OCI-LY1 (cell line): ENCODE results near the gene AMPH.

Source experiments
- H2AFZ ChIP-seq: fragments of 200-600 bp; sonication (generic), shearing (Covaris generic); 2 replicates; pipeline ENCODE4 v1.6.0; 2014; ENCODE audit warnings: antibody characterized with exemption, mild to moderate bottlenecking, low read length
- H3F3A ChIP-seq: fragments of 200-600 bp; sonication (generic), shearing (Covaris generic); 2 replicates; pipeline ENCODE4 v1.6.0; 2014; ENCODE audit warnings: mild to moderate bottlenecking, antibody characterized with exemption, low read length, moderate library complexity; ENCODE audit not compliant: insufficient read depth
- H3K27ac ChIP-seq: fragments of 200-600 bp; sonication (generic); 2 replicates; pipeline ENCODE4 v1.5.1; 2014; ENCODE audit warnings: low read length, mixed run types, mild to moderate bottlenecking, low read depth; ENCODE audit not compliant: poor library complexity, severe bottlenecking
- H3K27me3 ChIP-seq: fragments of 200-600 bp; sonication (generic); 2 replicates; pipeline ENCODE4 v1.6.0; 2014; ENCODE audit warnings: antibody characterized with exemption, mild to moderate bottlenecking, low read length, moderate library complexity; ENCODE audit not compliant: insufficient read depth
- H3K36me3 ChIP-seq: fragments of 200-600 bp; sonication (generic); 2 replicates; pipeline ENCODE4 v1.6.1; 2014; ENCODE audit warnings: mild to moderate bottlenecking, antibody characterized with exemption, low read length, moderate library complexity, mixed read lengths; ENCODE audit not compliant: insufficient read depth
- H3K4me1 ChIP-seq: fragments of 200-600 bp; sonication (generic); 2 replicates; pipeline ENCODE4 v1.5.1; 2014; ENCODE audit warnings: mild to moderate bottlenecking, low read length, moderate library complexity; ENCODE audit not compliant: insufficient read depth, severe bottlenecking
- H3K4me2 ChIP-seq: fragments of 200-600 bp; sonication (generic), shearing (Covaris generic); 2 replicates; pipeline ENCODE4 v1.6.1; 2014; ENCODE audit warnings: low read length
- H3K4me3 ChIP-seq: fragments of 200-600 bp; sonication (generic); 2 replicates; pipeline ENCODE4 v1.5.1; 2014; ENCODE audit warnings: low read length, low read depth, mild to moderate bottlenecking, mixed read lengths; ENCODE audit not compliant: poor library complexity, severe bottlenecking
- H3K79me2 ChIP-seq: fragments of 200-600 bp; shearing (Covaris generic); 2 replicates; pipeline ENCODE4 v1.6.1; 2016; ENCODE audit warnings: mixed run types, low read length, mixed read lengths; ENCODE audit not compliant: insufficient read depth
- H3K9ac ChIP-seq: fragments of 200-600 bp; sonication (generic), shearing (Covaris generic); 2 replicates; pipeline ENCODE4 v1.6.1; 2014; ENCODE audit warnings: mild to moderate bottlenecking, low read length, mixed read lengths
- H3K9me2 ChIP-seq: fragments of 200-600 bp; sonication (generic), shearing (Covaris generic); 2 replicates; pipeline ENCODE4 v1.6.1; 2014; ENCODE audit warnings: low read depth, mild to moderate bottlenecking, low read length, mixed read lengths
- H3K9me3 ChIP-seq: fragments of 200-600 bp; shearing (Covaris generic); 2 replicates; pipeline ENCODE4 v1.6.1; 2014; ENCODE audit warnings: low read length, mixed read lengths
- H4K20me1 ChIP-seq: fragments of 200-600 bp; sonication (generic), shearing (Covaris generic); 2 replicates; pipeline ENCODE4 v1.6.0; 2016; ENCODE audit warnings: mild to moderate bottlenecking, low read length; ENCODE audit not compliant: insufficient read depth
- CTCF ChIP-seq: fragments of 200-600 bp; sonication (generic), shearing (Covaris generic); IDR thresholded peaks from 2 replicates; pipeline ENCODE4 v1.5.1; 2017; ENCODE audit warnings: mild to moderate bottlenecking, antibody characterized with exemption, low read length, moderate library complexity, mixed read lengths
- EZH2 ChIP-seq: fragments of 200-600 bp; sonication (generic), shearing (Covaris generic); IDR thresholded peaks from 2 replicates; pipeline ENCODE4 v1.8.0; 2017; ENCODE audit warnings: borderline replicate concordance, mixed run types, mild to moderate bottlenecking, antibody characterized with exemption, low read length, moderate library complexity, mixed read lengths

The AMPH gene

GRCh38 chr7:38628630-38629385 lies 2.4 kb downstream of the AMPH start:
- Histone ChIP-seq H3K4me1 (no peaks in the 10 kb centered on the region), H2AFZ (no peak overlapping the region), H3K4me2 (no peak overlapping the region), H3K4me3 (no peak overlapping the region), H3F3A (no peaks in the 10 kb centered on the region), H3K9ac (no peak overlapping the region), H3K79me2 (no peaks in the 10 kb centered on the region), H3K9me2 (no peaks in the 10 kb centered on the region), H4K20me1 (no peaks in the 10 kb centered on the region), H3K36me3 (no peaks in the 10 kb centered on the region), H3K9me3 (peaks cover 4% of the 10 kb centered on the region; the same call in 1 of the 2 replicates), H3K27ac (no peak overlapping the region), H3K27me3 (no peaks in the 10 kb centered on the region)
- TF ChIP-seq CTCF (no peak), EZH2 (no peak)

- no peak overlapping the region for H3K4me3 ChIP-seq
- no peak overlapping the region for H3K4me2 ChIP-seq
Observed at GRCh38 chr7:38625866-38626265, 5.3 kb downstream of the AMPH start.

GRCh38 chr7:38615665-38616064 lies 15.5 kb downstream of the AMPH start:
- H3K4me1 ChIP-seq: no peaks in the 10 kb centered on the region
- H4K20me1 ChIP-seq: no peaks in the 10 kb centered on the region
- no peak overlapping the region for H3K4me3 ChIP-seq
- no peaks in the 10 kb centered on the region; the same call in 1 of the 2 replicates for H3K27me3 ChIP-seq
- H3K27ac ChIP-seq: no peak overlapping the region
- H3K9ac ChIP-seq: no peak overlapping the region
- H3K9me3 ChIP-seq: no peaks in the 10 kb centered on the region
- H3K4me2 ChIP-seq: no peak overlapping the region
- H2AFZ ChIP-seq: no peak overlapping the region
- no peak for TF ChIP-seq EZH2
- TF ChIP-seq CTCF: no peak
- H3K79me2 ChIP-seq: no peaks in the 10 kb centered on the region
- no peaks in the 10 kb centered on the region for H3F3A ChIP-seq
- H3K9me2 ChIP-seq: no peaks in the 10 kb centered on the region
- no peaks in the 10 kb centered on the region for H3K36me3 ChIP-seq

More at GRCh38 chr7:38625866-38626265, 5.3 kb downstream of the AMPH start:
- Histone ChIP-seq H3K79me2 (no peaks in the 10 kb centered on the region), H3K27me3 (no peaks in the 10 kb centered on the region), H4K20me1 (no peaks in the 10 kb centered on the region), H3K9me3 (peaks cover 4% of the 10 kb centered on the region; the same call in 1 of the 2 replicates), H3F3A (no peaks in the 10 kb centered on the region), H3K36me3 (no peaks in the 10 kb centered on the region), H3K9me2 (no peaks in the 10 kb centered on the region), H3K27ac (no peak overlapping the region), H3K9ac (no peak overlapping the region), H2AFZ (no peak overlapping the region), H3K4me1 (no peaks in the 10 kb centered on the region)
- TF ChIP-seq CTCF: no peak
- no peak for TF ChIP-seq EZH2
